Measurements from ENCODE around the gene TAGLN3.

The TAGLN3 gene

GRCh38 chr3:111981457-111981763 lies 17.3 kb upstream of the TAGLN3 start (continued):
- TF ChIP-seq ZNF362 (tag by site-specific recombination; IDR thresholded peaks at IDR 0.05) (no peak), ZNF670 (tag by site-specific recombination; IDR thresholded peaks at IDR 0.05; ENCODE audit: low read depth) (no peak), ZNF768 (tag by site-specific recombination; IDR thresholded peaks at IDR 0.05) (no peak), ZNF777 (tag by site-specific recombination; IDR thresholded peaks at IDR 0.05; ENCODE audit: borderline replicate concordance) (no peak)

GRCh38 chr3:111984636-111985298 lies 14.0 kb upstream of the TAGLN3 start:
- TF ChIP-seq ZNF664 (tag by site-specific recombination; IDR thresholded peaks at IDR 0.05) = no peak
- TF ChIP-seq GLI4 (tag by site-specific recombination; IDR thresholded peaks at IDR 0.05) = no peak
- no peak for TF ChIP-seq ZNF791 (tag by site-specific recombination; IDR thresholded peaks at IDR 0.05)
- TF ChIP-seq BCL6B (tag by site-specific recombination; IDR thresholded peaks at IDR 0.05) = no peak
- no peak for TF ChIP-seq ZNF580 (tag by site-specific recombination; IDR thresholded peaks at IDR 0.05)
- no peak for TF ChIP-seq GLIS2 (tag by site-specific recombination; IDR thresholded peaks at IDR 0.05)
- TF ChIP-seq KLF10 (tag by site-specific recombination; IDR thresholded peaks at IDR 0.05) = no peak
- no peak for TF ChIP-seq ZNF677 (tag by site-specific recombination; IDR thresholded peaks at IDR 0.05)
- TF ChIP-seq ZNF324 (tag by site-specific recombination; IDR thresholded peaks at IDR 0.05) = no peak
- no peak for TF ChIP-seq ZNF658 (tag by site-specific recombination; IDR thresholded peaks at IDR 0.05)
- TF ChIP-seq ZSCAN16 (tag by site-specific recombination; IDR thresholded peaks at IDR 0.05) = no peak
- TF ChIP-seq ZNF558 (tag by site-specific recombination; IDR thresholded peaks at IDR 0.05) = no peak
- ChIA-PET POLR2A (no interaction called here), CTCF (no interaction called here)
- Histone ChIP-seq H3K4me3 (ENCODE audit: low read depth, low read length) (no peak overlapping the region), H3K4me1 (ENCODE audit: control insufficient read depth, insufficient read depth, low read length) (no peaks in the 10 kb centered on the region), H3K36me3 (ENCODE audit: control insufficient read depth in 2 of 2, insufficient read depth in 1 of 2, low read length in 2 of 2) (peaks cover 5 to 55% of the 10 kb centered on the region in 2 experiments), H3K27ac (ENCODE audit: extremely low read depth, low read depth, low read length) (no peak overlapping the region), H3K9me3 (ENCODE audit: control insufficient read depth, insufficient read depth, low read depth, low read length) (no peaks in the 10 kb centered on the region)

- Histone ChIP-seq H3K27ac (ENCODE audit: extremely low read depth, low read depth, low read length) (no peak overlapping the region), H3K36me3 (ENCODE audit: control insufficient read depth in 2 of 2, insufficient read depth in 1 of 2, low read length in 2 of 2) (peaks cover 12 to 59% of the 10 kb centered on the region in 2 experiments), H3K4me1 (ENCODE audit: control insufficient read depth, insufficient read depth, low read length) (no peaks in the 10 kb centered on the region), H3K9me3 (ENCODE audit: control insufficient read depth, insufficient read depth, low read depth, low read length) (no peaks in the 10 kb centered on the region), H3K4me3 (ENCODE audit: low read depth, low read length) (no peak overlapping the region)
- ChIA-PET CTCF (interaction anchor here (0.7 to 3.5 kb wide), 4 partner anchors 15 to 274 kb away, joined by 3 to 31 read pairs (median 5); no protein-coding TSS in a partner anchor), POLR2A (no interaction called here)
- TF ChIP-seq ZFP41 (tag by site-specific recombination; IDR thresholded peaks at IDR 0.05; ENCODE audit: borderline replicate concordance) (no peak), ATF2 (tag by site-specific recombination; IDR thresholded peaks at IDR 0.05; ENCODE audit: low read depth) (no peak), ZNF529 (tag by site-specific recombination; IDR thresholded peaks at IDR 0.05; ENCODE audit: insufficient replicate concordance) (no peak), ZSCAN4 (tag by site-specific recombination; IDR thresholded peaks at IDR 0.05) (no peak), ZNF223 (tag by site-specific recombination; IDR thresholded peaks at IDR 0.05) (no peak), PRDM4 (tag by site-specific recombination; IDR thresholded peaks at IDR 0.05) (no peak), SCRT2 (tag by site-specific recombination; IDR thresholded peaks at IDR 0.05) (no peak), ZNF585B (tag by site-specific recombination; IDR thresholded peaks at IDR 0.05) (no peak), ZNF600 (tag by site-specific recombination; IDR thresholded peaks at IDR 0.05) (no peak), ZNF214 (tag by site-specific recombination; IDR thresholded peaks at IDR 0.05; ENCODE audit: borderline replicate concordance) (no peak), ZNF785 (tag by site-specific recombination; IDR thresholded peaks at IDR 0.05) (no peak)
These were observed 11.9 kb upstream of the TAGLN3 start for GRCh38 chr3:111986800-111987199.
